CD4-positive, alpha-beta T cell (primary cell): ENCODE data around the gene SORCS2. TPM values are rescaled to one million over a fixed set of nuclear protein-coding genes. Genes with fewer than 3 reads are reported as not detected.

ENCODE experiments used
- ATAC-seq: fragments of 200-7000 bp; cut with Tn5 transposase; one replicate; pipeline ENCODE4 v1.10.0; 2022; ENCODE audit warnings: mild to moderate bottlenecking; ENCODE audit not compliant: poor library complexity
- CTCF ChIA-PET: fragments of 350-600 bp; sonication (Branson Sonifier 250); formaldehyde crosslinking; loops from one replicate; lab custom pipeline; 2021; ENCODE audit warnings: antibody characterized with exemption, inconsistent platforms; lab: Charles Lee
- POLR2A ChIA-PET: fragments of 350-600 bp; sonication (Branson Sonifier 250); formaldehyde crosslinking; loops from one replicate; lab custom pipeline; 2021; ENCODE audit warnings: antibody characterized with exemption, inconsistent platforms; lab: Charles Lee
- DNase-seq, 14 experiments: peaks; one replicate each; pipeline ENCODE4 v3.0.0-alpha.2; 2013 to 2020; ENCODE audit warnings: mixed read lengths in 2 of 14
- H3K27ac ChIP-seq, 2 donors: one replicate each; pipeline versions ENCODE4 v1.5.1 to v1.7.0; 2013; ENCODE audit warnings: low read length in 2 of 2, low read depth in 1 of 2, mild to moderate bottlenecking in 1 of 2
- H3K27me3 ChIP-seq, 2 experiments: 1 replicate in 1 of 2; 2 replicates in 1 of 2; pipeline versions ENCODE4 v1.6.1 to v1.7.0; 2013; ENCODE audit warnings: low read length in 2 of 2, control low read depth in 1 of 2, mild to moderate bottlenecking in 1 of 2, moderate library complexity in 1 of 2; ENCODE audit not compliant: insufficient read depth in 2 of 2, control insufficient read depth in 1 of 2
- H3K36me3 ChIP-seq: one replicate; pipeline ENCODE4 v1.6.1; 2013; ENCODE audit warnings: low read length, control low read depth; ENCODE audit not compliant: insufficient read depth
- H3K4me1 ChIP-seq: one replicate; pipeline ENCODE4 v1.6.1; 2013; ENCODE audit warnings: low read length, control low read depth; ENCODE audit not compliant: insufficient read depth
- H3K4me3 ChIP-seq: one replicate; pipeline ENCODE4 v1.5.1; 2013; ENCODE audit warnings: mild to moderate bottlenecking, low read length, moderate library complexity
- H3K9me3 ChIP-seq, 2 experiments: 1 replicate in 1 of 2; 2 replicates in 1 of 2; pipeline versions ENCODE4 v1.6.1 to v1.7.0; 2013; ENCODE audit warnings: low read length in 2 of 2, mild to moderate bottlenecking in 2 of 2, control low read depth in 1 of 2, moderate library complexity in 1 of 2; ENCODE audit not compliant: control insufficient read depth in 1 of 2, insufficient read depth in 1 of 2
- H3K27ac Mint-ChIP-seq: one replicate; pipeline ENCODE4 v1.8.0; 2020; ENCODE audit warnings: mixed read lengths
- H3K27me3 Mint-ChIP-seq: one replicate; pipeline ENCODE4 v1.8.0; 2021; ENCODE audit warnings: mixed read lengths
- H3K36me3 Mint-ChIP-seq: one replicate; pipeline ENCODE4 v1.8.0; 2021; ENCODE audit warnings: low read depth, mixed read lengths
- H3K4me1 Mint-ChIP-seq: one replicate; pipeline ENCODE4 v1.8.0; 2021; ENCODE audit warnings: low read depth, mixed read lengths
- H3K4me3 Mint-ChIP-seq: one replicate; pipeline ENCODE4 v1.8.0; 2020; ENCODE audit warnings: mild to moderate bottlenecking, mixed read lengths
- H3K9me3 Mint-ChIP-seq: one replicate; pipeline ENCODE4 v1.8.0; 2020; ENCODE audit warnings: mixed read lengths
- intact Hi-C, 2 experiments: fragments of 100-400 bp; cut with DNase I in 1 of 2; cut with micrococcal nuclease in 1 of 2; formaldehyde crosslinking; loops; one replicate each; pipeline versions ENCODE4 v1.15.1 to v1.9.0; 2023 to 2025; cut with DNase I, micrococcal nuclease
- total RNA-seq, 174 experiments: library from RNA in 2 of 174; stranded (reverse) in 2 of 174; gene quantifications; one replicate each; pipeline ENCODE4 v1.2.3 and lab custom pipeline; 2021 to 2026
- TF ChIP-seq, protein P1 (sequence below): fragments of 200-600 bp; IDR thresholded peaks from one replicate; pipeline ENCODE4 v1.8.0; 2022; ENCODE audit warnings: antibody characterized with exemption, mild to moderate bottlenecking

Gene SORCS2
- total RNA-seq, 2 experiments from 2014 or later = not detected

DNA sequence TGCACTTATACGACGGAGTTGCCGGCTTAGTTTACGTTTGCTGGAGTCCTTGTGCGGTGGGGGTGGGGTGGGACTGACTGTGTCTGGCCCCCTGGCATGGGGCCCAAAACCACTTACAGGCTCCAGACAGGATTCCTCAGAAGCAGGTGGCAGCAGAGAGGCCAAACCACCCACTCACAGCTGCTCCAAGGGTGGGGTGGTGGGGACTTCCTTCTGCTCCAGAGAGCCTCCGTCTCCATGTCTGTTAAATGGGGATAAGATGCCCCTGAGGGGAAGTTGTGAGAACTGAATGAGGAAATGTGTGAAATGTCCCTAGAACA, 205.7 kb downstream of the SORCS2 start:
- no peak for DNase-seq
- Histone ChIP-seq H3K27me3 (peaks cover 2 to 4% of the 10 kb centered on the region in 2 experiments), H3K36me3 (no peaks in the 10 kb centered on the region), H3K9me3 (peaks cover 0 to 6% of the 10 kb centered on the region in 2 experiments), H3K4me3 (no peak overlapping the region), H3K27ac (no peak overlapping the region), H3K4me1 (no peaks in the 10 kb centered on the region)
- Mint-ChIP-seq H3K4me1 (no peaks in the 10 kb centered on the region), H3K27me3 (peaks cover 20% of the 10 kb centered on the region), H3K9me3 (no peaks in the 10 kb centered on the region), H3K27ac (no peak overlapping the region), H3K36me3 (no peaks in the 10 kb centered on the region), H3K4me3 (no peak overlapping the region)
- TF ChIP-seq, protein P1, sequence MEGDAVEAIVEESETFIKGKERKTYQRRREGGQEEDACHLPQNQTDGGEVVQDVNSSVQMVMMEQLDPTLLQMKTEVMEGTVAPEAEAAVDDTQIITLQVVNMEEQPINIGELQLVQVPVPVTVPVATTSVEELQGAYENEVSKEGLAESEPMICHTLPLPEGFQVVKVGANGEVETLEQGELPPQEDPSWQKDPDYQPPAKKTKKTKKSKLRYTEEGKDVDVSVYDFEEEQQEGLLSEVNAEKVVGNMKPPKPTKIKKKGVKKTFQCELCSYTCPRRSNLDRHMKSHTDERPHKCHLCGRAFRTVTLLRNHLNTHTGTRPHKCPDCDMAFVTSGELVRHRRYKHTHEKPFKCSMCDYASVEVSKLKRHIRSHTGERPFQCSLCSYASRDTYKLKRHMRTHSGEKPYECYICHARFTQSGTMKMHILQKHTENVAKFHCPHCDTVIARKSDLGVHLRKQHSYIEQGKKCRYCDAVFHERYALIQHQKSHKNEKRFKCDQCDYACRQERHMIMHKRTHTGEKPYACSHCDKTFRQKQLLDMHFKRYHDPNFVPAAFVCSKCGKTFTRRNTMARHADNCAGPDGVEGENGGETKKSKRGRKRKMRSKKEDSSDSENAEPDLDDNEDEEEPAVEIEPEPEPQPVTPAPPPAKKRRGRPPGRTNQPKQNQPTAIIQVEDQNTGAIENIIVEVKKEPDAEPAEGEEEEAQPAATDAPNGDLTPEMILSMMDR = no peak
- intact Hi-C loops = no loop called here
- ATAC-seq = no peak
- ChIA-PET CTCF (no interaction called here), POLR2A (no interaction called here)

DNA sequence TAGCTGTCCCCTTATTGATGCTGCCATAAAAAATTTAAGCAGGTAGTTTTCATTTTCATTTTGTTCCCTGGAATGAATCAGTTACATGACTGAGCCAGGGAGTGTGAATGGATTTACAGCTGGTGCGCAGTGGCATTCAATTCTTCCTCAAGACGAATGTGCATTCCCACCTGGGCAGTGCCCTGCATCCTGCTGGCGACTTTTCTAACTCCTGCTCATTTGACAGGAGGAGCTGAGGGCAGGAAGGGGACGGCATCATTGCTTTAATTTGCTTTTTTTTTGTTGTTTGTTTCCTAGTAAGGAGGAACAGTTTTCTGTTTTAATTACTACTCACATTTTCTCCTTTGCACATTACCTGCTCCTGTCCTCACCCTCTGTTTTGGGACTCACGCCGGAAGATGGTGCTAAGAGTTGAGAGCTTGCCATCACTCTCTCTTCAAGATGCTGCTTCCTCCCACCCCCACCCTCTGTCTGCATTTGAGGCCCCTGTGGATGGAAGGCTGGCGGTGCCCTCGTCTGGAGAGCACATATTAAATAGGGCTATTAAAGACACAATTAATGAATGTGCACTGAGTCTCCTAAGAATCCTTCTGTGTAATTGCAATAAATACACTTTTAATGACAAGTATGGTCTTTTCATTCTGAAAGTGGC, 206.6 kb downstream of the SORCS2 start:
- intact Hi-C loops = no loop called here
- POLR2A ChIA-PET = no interaction called here
- H3K4me1 ChIP-seq = no peaks in the 10 kb centered on the region
- Mint-ChIP-seq H3K27ac (no peak overlapping the region), H3K36me3 (no peaks in the 10 kb centered on the region), H3K27me3 (peaks cover 20% of the 10 kb centered on the region), H3K9me3 (no peaks in the 10 kb centered on the region), H3K4me3 (no peak overlapping the region), H3K4me1 (no peaks in the 10 kb centered on the region)
- ATAC-seq = no peak
- CTCF ChIA-PET = no interaction called here
- H3K27me3 ChIP-seq = peaks cover 2 to 4% of the 10 kb centered on the region in 2 experiments
- H3K4me3 ChIP-seq = no peak overlapping the region
- H3K9me3 ChIP-seq = peaks cover 0 to 6% of the 10 kb centered on the region in 2 experiments
- TF ChIP-seq, protein P1 = no peak
- DNase-seq = no peak
- no peak overlapping the region for H3K27ac ChIP-seq
- H3K36me3 ChIP-seq = no peaks in the 10 kb centered on the region

DNA sequence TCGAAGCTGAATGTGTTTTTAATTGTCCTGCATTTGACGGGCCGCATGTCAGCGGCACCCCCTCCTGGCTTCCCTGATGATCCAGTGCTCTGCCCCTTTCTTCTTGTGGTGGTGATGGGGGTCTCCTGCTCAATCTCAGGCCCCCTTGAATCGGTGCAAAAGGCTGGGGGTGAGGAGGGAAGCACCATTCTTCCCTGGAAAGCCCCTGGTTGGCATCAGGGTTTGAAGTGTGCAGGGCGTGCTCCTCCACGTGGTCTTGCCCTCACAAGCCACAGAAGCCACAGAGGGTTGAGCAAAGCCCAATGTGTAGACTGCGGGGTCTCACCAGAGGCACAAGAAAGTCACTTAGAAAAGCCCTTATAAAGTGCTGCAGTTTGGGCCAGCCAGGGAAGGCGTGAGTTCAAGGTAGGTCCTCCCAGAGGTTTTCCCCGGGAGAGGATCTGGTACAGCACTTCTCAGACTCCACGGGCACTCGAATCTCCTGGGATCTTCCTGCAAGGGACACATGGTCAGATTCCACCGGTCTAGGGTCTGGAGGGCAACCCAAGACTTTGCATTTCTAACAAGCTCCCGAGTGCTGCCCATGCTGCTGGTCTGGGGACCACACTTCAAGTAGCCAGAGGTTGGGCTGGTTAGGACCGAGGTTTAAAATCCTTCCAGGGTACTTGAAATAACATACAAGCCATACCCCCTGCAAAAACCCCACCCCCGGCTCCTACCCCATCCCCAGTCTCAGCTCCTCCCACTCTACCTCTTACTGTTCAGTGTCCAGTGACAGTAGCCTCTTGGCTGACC, 207.3 kb downstream of the SORCS2 start:
- CTCF ChIA-PET = no interaction called here
- POLR2A ChIA-PET = no interaction called here
- Histone ChIP-seq H3K27me3 (peaks cover 2 to 4% of the 10 kb centered on the region in 2 experiments), H3K27ac (no peak overlapping the region), H3K4me3 (no peak overlapping the region), H3K4me1 (no peaks in the 10 kb centered on the region), H3K9me3 (peaks cover 0 to 6% of the 10 kb centered on the region in 2 experiments), H3K36me3 (no peaks in the 10 kb centered on the region)
- H3K27ac Mint-ChIP-seq = no peak overlapping the region
- no peaks in the 10 kb centered on the region for H3K4me1 Mint-ChIP-seq
- H3K36me3 Mint-ChIP-seq = no peaks in the 10 kb centered on the region
- no peak for ATAC-seq
- TF ChIP-seq, protein P1 = no peak
- H3K9me3 Mint-ChIP-seq = no peaks in the 10 kb centered on the region
- intact Hi-C loops = no loop called here
- H3K27me3 Mint-ChIP-seq = peaks cover 20% of the 10 kb centered on the region
- no peak for DNase-seq
- no peak overlapping the region for H3K4me3 Mint-ChIP-seq
